ENCODE data around the gene ZWILCH.
"Not testable (repeated sequence)": the region's sequence is repeated elsewhere in the genome, so short reads cannot be mapped to it uniquely, and the experiment has no call there.

ZWILCH gene

GRCh38 chr15:66504563-66505429, at the start of gene ZWILCH, which contains the start of gene RPL4:
ZWILCH (plus strand) TSS chr15:66505326; CDS start chr15:66505339, 13 bp downstream.
RPL4 (minus strand) TSS chr15:66504855; CDS start chr15:66504790, 65 bp downstream.
- DNase-seq (ENCODE audit: low spot score) = peak; percentile 47

- DNase-seq (ENCODE audit: low spot score) = no peak
These were observed 48.9 kb upstream of the ZWILCH start for GRCh38 chr15:66456211-66456610.

- no peak for DNase-seq (ENCODE audit: low spot score)
These were observed 45.1 kb upstream of the ZWILCH start for GRCh38 chr15:66459818-66460615.

GRCh38 chr15:66461294-66461693, 43.8 kb upstream of the ZWILCH start:
- DNase-seq (ENCODE audit: low spot score) = not testable (repeated sequence)

- no peak for DNase-seq (ENCODE audit: low spot score)
These were observed 43.2 kb upstream of the ZWILCH start for GRCh38 chr15:66461917-66462316.

GRCh38 chr15:66462627-66463026, 42.5 kb upstream of the ZWILCH start:
- DNase-seq (ENCODE audit: low spot score) = no peak

- not testable (repeated sequence) for DNase-seq (ENCODE audit: low spot score)
These were observed 39.8 kb upstream of the ZWILCH start for GRCh38 chr15:66465294-66465693.

GRCh38 chr15:66467162-66468040, 37.7 kb upstream of the ZWILCH start:
- DNase-seq (ENCODE audit: low spot score) = not testable (repeated sequence)

GRCh38 chr15:66470825-66471224, 34.3 kb upstream of the ZWILCH start:
- not testable (repeated sequence) for DNase-seq (ENCODE audit: low spot score)

- DNase-seq (ENCODE audit: low spot score) = no peak
These were observed 32.7 kb upstream of the ZWILCH start for GRCh38 chr15:66472176-66472999.

- no peak for DNase-seq (ENCODE audit: low spot score)
These were observed 31.0 kb upstream of the ZWILCH start for GRCh38 chr15:66474135-66474534.

- no peak for DNase-seq (ENCODE audit: low spot score)
These were observed 30.2 kb upstream of the ZWILCH start for GRCh38 chr15:66474963-66475362.

- DNase-seq (ENCODE audit: low spot score) = no peak
These were observed 28.6 kb upstream of the ZWILCH start for GRCh38 chr15:66476535-66476934.

GRCh38 chr15:66477011-66477410, 28.1 kb upstream of the ZWILCH start:
- no peak for DNase-seq (ENCODE audit: low spot score)

- DNase-seq (ENCODE audit: low spot score) = no peak
These were observed 24.9 kb upstream of the ZWILCH start for GRCh38 chr15:66480267-66480666.

GRCh38 chr15:66481107-66481856, 23.8 kb upstream of the ZWILCH start:
- DNase-seq (ENCODE audit: low spot score) = no peak

GRCh38 chr15:66482539-66482938, 22.6 kb upstream of the ZWILCH start:
- DNase-seq (ENCODE audit: low spot score) = no peak

- DNase-seq (ENCODE audit: low spot score) = no peak
These were observed 22.0 kb upstream of the ZWILCH start for GRCh38 chr15:66483131-66483566.

- no peak for DNase-seq (ENCODE audit: low spot score)
These were observed 20.5 kb upstream of the ZWILCH start for GRCh38 chr15:66484539-66485112.

- DNase-seq (ENCODE audit: low spot score) = no peak
These were observed 18.2 kb upstream of the ZWILCH start for GRCh38 chr15:66486887-66487286.
